Ishikawa (cell line): ENCODE data around the gene CIZ1.

Experiments used
- CEBPB ChIP-seq: IDR thresholded peaks from 2 replicates; pipeline ENCODE4 v1.6.1; 2012
- EP300 ChIP-seq: IDR thresholded peaks from 2 replicates; pipeline ENCODE4 v1.6.1; 2012; ENCODE audit warnings: borderline replicate concordance
- RAD21 ChIP-seq: IDR thresholded peaks from 2 replicates; pipeline ENCODE4 v1.6.1; 2012; ENCODE audit warnings: low read depth
- REST ChIP-seq: IDR thresholded peaks from 2 replicates; pipeline ENCODE4 v1.6.1; 2012; ENCODE audit warnings: low read depth, mild to moderate bottlenecking
- TEAD4 ChIP-seq: IDR thresholded peaks from 2 replicates; pipeline ENCODE4 v1.6.1; 2012

- no peak for TF ChIP-seq CEBPB
- TF ChIP-seq EP300: no peak
- no peak for TF ChIP-seq RAD21
- no peak for TF ChIP-seq REST
- TF ChIP-seq TEAD4: no peak
Measured at GRCh38 chr9:128231638-128232527, 40.5 kb upstream of the CIZ1 start.
